HepG2 (cell line): Measurements from ENCODE around the gene LURAP1L. TPM values are rescaled to one million over a fixed set of nuclear protein-coding genes. Genes with fewer than 3 reads are reported as not detected.

Experiments
- ATAC-seq: fragments of 200-7000 bp; cut with Tn5 transposase; 3 replicates; pipeline ENCODE4 v1.9.1; 2020; ENCODE audit warnings: mild to moderate bottlenecking, moderate library complexity
- BruUV-seq: library from RNA; stranded (reverse); fragments of 400-500 nt; replicated peaks from 2 replicates; lab custom pipeline; 2021; lab: Mats Ljungman, UMichigan
- CTCF ChIA-PET: fragments of 300-600 bp; formaldehyde crosslinking; extraction: SDS; loops from one replicate; lab custom pipeline; 2021; ENCODE audit warnings: low total read pairs, inconsistent platforms, low intra/inter-chr PET ratio; lab: Yijun Ruan, JAX
- POLR2A ChIA-PET: fragments of 350-600 bp; sonication (Branson Sonifier 250); formaldehyde crosslinking; loops from one replicate; lab custom pipeline; 2020; ENCODE audit warnings: antibody characterized with exemption, inconsistent platforms; lab: Yijun Ruan, JAX
- DNase-seq: peaks from one replicate; pipeline ENCODE4 v3.0.0-alpha.2; 2015; ENCODE audit warnings: low spot score
- FAIRE-seq: peaks from 3 replicates; lab custom pipeline; 2011; peaks lifted over from hg19 to GRCh38; lab: Jason Lieb, UNC
- H2AFZ ChIP-seq: one replicate; pipeline ENCODE4 v1.6.1; 2011; ENCODE audit warnings: low read length, inconsistent platforms
- H3K27ac ChIP-seq: fragments of 300-600 bp; 3 replicates; pipeline ENCODE4 v1.8.0; 2011; ENCODE audit warnings: mixed run types, mild to moderate bottlenecking, mixed read lengths, low read length, inconsistent platforms; ENCODE audit not compliant: insufficient read depth; ENCODE audit errors: extremely low read length
- H3K27me3 ChIP-seq, 2 experiments: fragments of 200-600 bp in 1 of 2; 2 replicates in 1 of 2; 3 replicates in 1 of 2; pipeline versions ENCODE4 v1.6.0 to v1.8.0; 2011; ENCODE audit warnings: low read length in 2 of 2, mild to moderate bottlenecking in 2 of 2, moderate library complexity in 2 of 2, inconsistent platforms in 1 of 2; ENCODE audit not compliant: insufficient read depth in 2 of 2, control insufficient read depth in 1 of 2
- H3K36me3 ChIP-seq, 2 experiments: fragments of 200-600 bp in 1 of 2; replicated peaks in 1 of 2; 2 replicates in 1 of 2; 3 replicates in 1 of 2; pipeline versions ENCODE4 v1.5.1 to v1.8.0; 2011; ENCODE audit warnings: low read length in 2 of 2, inconsistent platforms in 1 of 2; ENCODE audit not compliant: insufficient read depth in 2 of 2, control insufficient read depth in 1 of 2
- H3K4me1 ChIP-seq: 2 replicates; pipeline ENCODE4 v1.5.1; 2012; ENCODE audit warnings: low read length, inconsistent platforms; ENCODE audit not compliant: insufficient read depth
- H3K4me2 ChIP-seq: 2 replicates; pipeline ENCODE4 v1.6.0; 2011; ENCODE audit warnings: low read depth, low read length, inconsistent platforms
- H3K4me3 ChIP-seq, 3 experiments: fragments of 200-600 bp in 1 of 3; sonication (generic), shearing (Covaris generic) in 1 of 3; replicated peaks in 1 of 3; 2 replicates each; pipeline ENCODE4 v1.5.1; 2011 to 2016; ENCODE audit warnings: low read length in 3 of 3, inconsistent platforms in 2 of 3, low read depth in 2 of 3, mild to moderate bottlenecking in 2 of 3, control low read depth in 1 of 3, mixed read lengths in 1 of 3; ENCODE audit not compliant: insufficient read depth in 1 of 3
- H3K79me2 ChIP-seq: one replicate; pipeline ENCODE4 v1.6.1; 2011; ENCODE audit warnings: low read length, inconsistent platforms; ENCODE audit not compliant: insufficient read depth
- H3K9ac ChIP-seq: 2 replicates; pipeline ENCODE4 v1.6.0; 2011; ENCODE audit warnings: mild to moderate bottlenecking, low read depth, low read length, inconsistent platforms; ENCODE audit not compliant: insufficient read depth
- H3K9me3 ChIP-seq: 2 replicates; pipeline ENCODE4 v1.5.1; 2012; ENCODE audit warnings: mild to moderate bottlenecking, low read length
- H4K20me1 ChIP-seq: 2 replicates; pipeline ENCODE4 v1.6.0; 2011; ENCODE audit warnings: inconsistent platforms, mild to moderate bottlenecking, low read length, moderate library complexity; ENCODE audit not compliant: insufficient read depth
- ARHGAP35 ChIP-seq: sonication (generic); formaldehyde crosslinking; IDR thresholded peaks from 2 replicates; pipeline ENCODE4 v1.9.0; 2022; ENCODE audit warnings: mild to moderate bottlenecking, inconsistent platforms, moderate library complexity, missing genetic modification reagents, borderline replicate concordance
- ERF ChIP-seq: IDR thresholded peaks from 2 replicates; pipeline ENCODE4 v1.6.1; 2018; ENCODE audit warnings: missing biosample characterization, missing genetic modification reagents
- FOXP1 ChIP-seq, 2 experiments: fragments of 450-650 bp in 1 of 2; IDR thresholded peaks; 2 replicates each; pipeline ENCODE4 v1.6.1; 2017 to 2018; ENCODE audit warnings: antibody characterized with exemption in 1 of 2
- HDAC1 ChIP-seq: sonication (generic); formaldehyde crosslinking; IDR thresholded peaks from 2 replicates; pipeline ENCODE4 v1.5.1; 2020; ENCODE audit warnings: mild to moderate bottlenecking, missing genetic modification reagents
- MXI1 ChIP-seq: IDR thresholded peaks from 3 replicates; pipeline ENCODE4 v1.6.1; 2012; ENCODE audit warnings: low read depth, low read length, inconsistent platforms, borderline replicate concordance
- POLR2G ChIP-seq: fragments of 200-400 bp; formaldehyde crosslinking; IDR thresholded peaks from 2 replicates; pipeline ENCODE4 v1.6.1; 2018; ENCODE audit warnings: mild to moderate bottlenecking, low read depth, low read length, moderate library complexity
- PRMT3 ChIP-seq: sonication (generic); formaldehyde crosslinking; IDR thresholded peaks from 2 replicates; pipeline ENCODE4 v1.8.1; 2022; ENCODE audit warnings: low read depth, mild to moderate bottlenecking, moderate library complexity, missing genetic modification reagents, borderline replicate concordance
- TGIF2 ChIP-seq: IDR thresholded peaks from 2 replicates; pipeline ENCODE4 v1.6.1; 2016; ENCODE audit warnings: control low read depth, missing compliant biosample characterization
- ZNF263 ChIP-seq: sonication (generic); formaldehyde crosslinking; IDR thresholded peaks from 2 replicates; pipeline ENCODE4 v1.4.0; 2020; ENCODE audit warnings: missing genetic modification reagents
- ZNF275 ChIP-seq: sonication (generic); formaldehyde crosslinking; IDR thresholded peaks from 2 replicates; pipeline ENCODE4 v1.8.0; 2022; ENCODE audit warnings: missing genetic modification reagents, mild to moderate bottlenecking, inconsistent platforms, borderline replicate concordance
- ZNF318 ChIP-seq: sonication (generic); formaldehyde crosslinking; IDR thresholded peaks from 2 replicates; pipeline ENCODE4 v1.4.0; 2020; ENCODE audit warnings: mild to moderate bottlenecking, missing genetic modification reagents
- WGBS: methylation state at CpG from one replicate; pipeline ENCODE4 v1.1.6; 2017; ENCODE audit warnings: low lambda C conversion rate; 5-methylcytosine and 5-hydroxymethylcytosine counted together
- in situ Hi-C: cut with HindIII; loops from 2 replicates; pipeline ENCODE4 v1.10.0; 2017; ENCODE audit warnings: low pct_unique_long_range_greater_than_20kb; ENCODE audit not compliant: extremely low pct_ligation_motif_present
- intact Hi-C: fragments of 100-400 bp; cut with micrococcal nuclease; formaldehyde crosslinking; loops from one replicate; pipeline ENCODE4 v1.10.0; 2022; ENCODE audit not compliant: unreplicated experiment
- polyA plus RNA-seq, 8 experiments: library from polyadenylated mRNA; depleted of rRNA in 3 of 8; stranded (reverse) in 7 of 8; unstranded in 1 of 8; fragments of >200 nt; fragmentation: Illumina TruSeq in 4 of 8; extraction: Trizol in 4 of 8; gene quantifications; 2 replicates each; pipeline versions ENCODE4 v1.2.1 to v1.2.3, GENCODE V29; 2011 to 2016; ENCODE audit warnings: low read depth in 4 of 8, missing spikeins in 1 of 8, mixed read lengths in 1 of 8; ENCODE audit not compliant: insufficient read depth in 1 of 8
- total RNA-seq, 5 experiments: library from RNA; depleted of rRNA; stranded (reverse); fragments of >200 nt; fragmentation: Illumina TruSeq; extraction: Trizol; gene quantifications; 2 replicates each; pipeline ENCODE4 v1.2.3, GENCODE V29; 2016; ENCODE audit warnings: low read depth in 1 of 5
- TF ChIP-seq, protein P1 (sequence below): sonication (generic); formaldehyde crosslinking; IDR thresholded peaks from 2 replicates; pipeline ENCODE4 v1.4.0; 2020; ENCODE audit warnings: missing genetic modification reagents

The LURAP1L gene
- total and polyA plus RNA-seq, 2 of the 13 experiments (the other 11 are each of a cell fraction or from before 2014, with no cell fraction given) = 6.7 to 16.6 TPM

GRCh38 chr9:12813960-12814876, 39.4 kb downstream of the LURAP1L start:
- POLR2A ChIA-PET = interaction anchor here (0.6 to 7.1 kb wide), 8 partner anchors 12 to 38 kb away, joined by 3 to 342 read pairs (median 4); partner anchors contain the start of gene LURAP1L
- Histone ChIP-seq H3K27ac (peak overlapping the region; percentile 92), H4K20me1 (no peaks in the 10 kb centered on the region), H2AFZ (peak overlapping the region; percentile 48), H3K9ac (peak overlapping the region; percentile 81), H3K79me2 (peaks cover 13% of the 10 kb centered on the region), H3K36me3 (no peaks in the 10 kb centered on the region), H3K4me2 (peak overlapping the region; percentile 82), H3K9me3 (no peaks in the 10 kb centered on the region), H3K27me3 (no peaks in the 10 kb centered on the region), H3K4me3 (peak overlapping the region; percentile 30 to 61 (median 56); a peak in 5 of 6 replicates), H3K4me1 (peaks cover 70% of the 10 kb centered on the region)
- 2% methylated on average over 6 of the region's 6 CpGs for WGBS
- intact Hi-C loops (no loop called here), in situ Hi-C loops (no loop called here)
- CTCF ChIA-PET = no interaction called here
- no TSS peak for BruUV-seq
- FAIRE-seq (peak; percentile 56), DNase-seq (peak; percentile 92), ATAC-seq (peak; percentile 86)
- TF ChIP-seq ZNF275 (CRISPR knock-in tag) (no peak), PRMT3 (CRISPR knock-in tag) (no peak), MXI1 (peak; percentile 78; the same call in 1 of the 3 replicates), FOXP1 (IDR thresholded peaks at IDR 0.05) (no peak), FOXP1 (CRISPR knock-in tag; IDR thresholded peaks at IDR 0.05) (peak; percentile 64; the same call in 1 of the 2 replicates), ZNF263 (CRISPR knock-in tag) (no peak), ARHGAP35 (no peak), ERF (CRISPR knock-in tag) (peak; percentile 47; the same call in 1 of the 2 replicates), POLR2G (peak; percentile 55), ZNF318 (CRISPR knock-in tag) (no peak), HDAC1 (CRISPR knock-in tag) (0 out of 2 replicates have a peak, but pooled peaks have one; percentile 13), TGIF2 (CRISPR knock-in tag) (peak; percentile 66; the same call in 1 of the 2 replicates)
- TF ChIP-seq, protein P1, sequence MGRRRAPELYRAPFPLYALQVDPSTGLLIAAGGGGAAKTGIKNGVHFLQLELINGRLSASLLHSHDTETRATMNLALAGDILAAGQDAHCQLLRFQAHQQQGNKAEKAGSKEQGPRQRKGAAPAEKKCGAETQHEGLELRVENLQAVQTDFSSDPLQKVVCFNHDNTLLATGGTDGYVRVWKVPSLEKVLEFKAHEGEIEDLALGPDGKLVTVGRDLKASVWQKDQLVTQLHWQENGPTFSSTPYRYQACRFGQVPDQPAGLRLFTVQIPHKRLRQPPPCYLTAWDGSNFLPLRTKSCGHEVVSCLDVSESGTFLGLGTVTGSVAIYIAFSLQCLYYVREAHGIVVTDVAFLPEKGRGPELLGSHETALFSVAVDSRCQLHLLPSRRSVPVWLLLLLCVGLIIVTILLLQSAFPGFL (CRISPR knock-in tag) = no peak
